ENCODE results near the gene MS4A8.

DNA sequence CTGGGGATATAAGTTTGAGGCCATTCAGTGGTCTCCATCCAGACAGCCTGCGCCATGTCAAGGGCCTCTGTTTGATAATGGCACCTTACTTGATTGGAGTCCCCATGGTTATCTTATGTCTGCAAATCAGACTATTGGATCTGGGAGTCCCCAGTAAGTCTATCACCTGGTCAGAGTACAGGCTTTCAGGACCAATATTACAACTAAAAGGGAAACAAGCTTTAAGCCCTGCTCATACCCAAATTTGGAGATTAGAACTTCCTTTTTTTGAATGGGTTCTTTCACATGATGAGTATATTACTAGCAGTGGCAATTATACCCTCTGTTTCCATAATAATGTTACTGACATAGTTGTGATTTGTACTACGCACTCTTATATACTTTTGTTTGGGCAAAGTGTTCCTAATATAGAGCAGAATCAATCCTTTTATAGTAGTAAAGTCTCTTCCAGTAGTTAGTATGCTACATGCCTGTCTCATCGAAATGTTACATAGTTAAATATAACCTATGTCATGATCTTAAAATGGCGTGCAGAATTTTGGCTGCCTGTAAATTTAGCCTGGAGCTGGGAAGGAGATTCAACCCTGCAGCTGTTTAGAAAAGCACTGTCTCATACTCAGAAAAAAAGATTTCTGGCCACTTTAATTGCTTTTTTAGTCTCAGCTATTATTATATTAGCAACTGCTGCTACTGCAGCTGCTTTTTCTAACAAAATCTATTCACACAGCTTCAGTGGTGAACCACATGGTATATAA is 62.2 kb downstream of the MS4A8 start:
- TF ChIP-seq, protein P1, sequence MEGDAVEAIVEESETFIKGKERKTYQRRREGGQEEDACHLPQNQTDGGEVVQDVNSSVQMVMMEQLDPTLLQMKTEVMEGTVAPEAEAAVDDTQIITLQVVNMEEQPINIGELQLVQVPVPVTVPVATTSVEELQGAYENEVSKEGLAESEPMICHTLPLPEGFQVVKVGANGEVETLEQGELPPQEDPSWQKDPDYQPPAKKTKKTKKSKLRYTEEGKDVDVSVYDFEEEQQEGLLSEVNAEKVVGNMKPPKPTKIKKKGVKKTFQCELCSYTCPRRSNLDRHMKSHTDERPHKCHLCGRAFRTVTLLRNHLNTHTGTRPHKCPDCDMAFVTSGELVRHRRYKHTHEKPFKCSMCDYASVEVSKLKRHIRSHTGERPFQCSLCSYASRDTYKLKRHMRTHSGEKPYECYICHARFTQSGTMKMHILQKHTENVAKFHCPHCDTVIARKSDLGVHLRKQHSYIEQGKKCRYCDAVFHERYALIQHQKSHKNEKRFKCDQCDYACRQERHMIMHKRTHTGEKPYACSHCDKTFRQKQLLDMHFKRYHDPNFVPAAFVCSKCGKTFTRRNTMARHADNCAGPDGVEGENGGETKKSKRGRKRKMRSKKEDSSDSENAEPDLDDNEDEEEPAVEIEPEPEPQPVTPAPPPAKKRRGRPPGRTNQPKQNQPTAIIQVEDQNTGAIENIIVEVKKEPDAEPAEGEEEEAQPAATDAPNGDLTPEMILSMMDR (IDR thresholded peaks at IDR 0.05), result no peak
- no peak for TF ChIP-seq POLR2AphosphoS5 (IDR thresholded peaks at IDR 0.05; ENCODE audit: insufficient read depth in 1 of 2, low read depth in 1 of 2)
- no peak for TF ChIP-seq POLR2A (IDR thresholded peaks at IDR 0.05)
